ENCODE results near the gene CACNA1G. TPM values are rescaled to one million over a fixed set of nuclear protein-coding genes. Genes with fewer than 3 reads are reported as not detected.

The CACNA1G gene
- total RNA-seq, 1 donor from 2014 or later, result 0.11 TPM

GRCh38 chr17:50614471-50615051, 54.0 kb downstream of the CACNA1G start:
- H3K27me3 Mint-ChIP-seq (ENCODE audit: unreplicated experiment), result no peaks in the 10 kb centered on the region
- H3K4me1 Mint-ChIP-seq (ENCODE audit: unreplicated experiment), result peaks cover 7% of the 10 kb centered on the region
- no peak for TF ChIP-seq CTCF (IDR thresholded peaks at IDR 0.05)
- no peaks in the 10 kb centered on the region for H3K9me3 Mint-ChIP-seq (ENCODE audit: unreplicated experiment)
- H3K36me3 Mint-ChIP-seq (ENCODE audit: unreplicated experiment), result no peaks in the 10 kb centered on the region
- H3K4me3 Mint-ChIP-seq (ENCODE audit: unreplicated experiment), result no peak overlapping the region
- H3K27ac Mint-ChIP-seq (ENCODE audit: unreplicated experiment), result no peak overlapping the region
- no peak for DNase-seq (ENCODE audit: extremely low spot score, unreplicated experiment)

- Mint-ChIP-seq H3K36me3 (ENCODE audit: unreplicated experiment) (no peaks in the 10 kb centered on the region), H3K4me3 (ENCODE audit: unreplicated experiment) (no peak overlapping the region), H3K9me3 (ENCODE audit: unreplicated experiment) (no peaks in the 10 kb centered on the region), H3K27me3 (ENCODE audit: unreplicated experiment) (no peaks in the 10 kb centered on the region), H3K4me1 (ENCODE audit: unreplicated experiment) (peaks cover 8% of the 10 kb centered on the region), H3K27ac (ENCODE audit: unreplicated experiment) (no peak overlapping the region)
- TF ChIP-seq CTCF (IDR thresholded peaks at IDR 0.05), result no peak
- DNase-seq (ENCODE audit: extremely low spot score, unreplicated experiment), result no peak
Observed at GRCh38 chr17:50615828-50616227, 55.3 kb downstream of the CACNA1G start.

GRCh38 chr17:50618300-50618699, 57.8 kb downstream of the CACNA1G start:
- H3K36me3 Mint-ChIP-seq (ENCODE audit: unreplicated experiment), result no peaks in the 10 kb centered on the region
- DNase-seq (ENCODE audit: extremely low spot score, unreplicated experiment), result no peak
- H3K27ac Mint-ChIP-seq (ENCODE audit: unreplicated experiment), result no peak overlapping the region
- no peak overlapping the region for H3K4me3 Mint-ChIP-seq (ENCODE audit: unreplicated experiment)
- peaks cover 4% of the 10 kb centered on the region for H3K27me3 Mint-ChIP-seq (ENCODE audit: unreplicated experiment)
- peaks cover 8% of the 10 kb centered on the region for H3K4me1 Mint-ChIP-seq (ENCODE audit: unreplicated experiment)
- no peak for TF ChIP-seq CTCF (IDR thresholded peaks at IDR 0.05)
- H3K9me3 Mint-ChIP-seq (ENCODE audit: unreplicated experiment), result no peaks in the 10 kb centered on the region

GRCh38 chr17:50618941-50619340, 58.4 kb downstream of the CACNA1G start:
- Mint-ChIP-seq H3K27ac (ENCODE audit: unreplicated experiment) (no peak overlapping the region), H3K4me3 (ENCODE audit: unreplicated experiment) (no peak overlapping the region), H3K27me3 (ENCODE audit: unreplicated experiment) (peaks cover 4% of the 10 kb centered on the region), H3K4me1 (ENCODE audit: unreplicated experiment) (peaks cover 8% of the 10 kb centered on the region), H3K9me3 (ENCODE audit: unreplicated experiment) (no peaks in the 10 kb centered on the region), H3K36me3 (ENCODE audit: unreplicated experiment) (no peaks in the 10 kb centered on the region)
- TF ChIP-seq CTCF (IDR thresholded peaks at IDR 0.05), result no peak
- DNase-seq (ENCODE audit: extremely low spot score, unreplicated experiment), result no peak

GRCh38 chr17:50619489-50619888, 59.0 kb downstream of the CACNA1G start:
- H3K27me3 Mint-ChIP-seq (ENCODE audit: unreplicated experiment), result peaks cover 4% of the 10 kb centered on the region
- H3K9me3 Mint-ChIP-seq (ENCODE audit: unreplicated experiment), result no peaks in the 10 kb centered on the region
- no peak overlapping the region for H3K27ac Mint-ChIP-seq (ENCODE audit: unreplicated experiment)
- TF ChIP-seq CTCF (IDR thresholded peaks at IDR 0.05), result no peak
- H3K36me3 Mint-ChIP-seq (ENCODE audit: unreplicated experiment), result no peaks in the 10 kb centered on the region
- H3K4me1 Mint-ChIP-seq (ENCODE audit: unreplicated experiment), result peaks cover 8% of the 10 kb centered on the region
- no peak for DNase-seq (ENCODE audit: extremely low spot score, unreplicated experiment)
- no peak overlapping the region for H3K4me3 Mint-ChIP-seq (ENCODE audit: unreplicated experiment)

Measured in osteocyte (in vitro differentiated cells).